Measurements from ENCODE around the gene ZNF837.
A peak's percentile ranks its signal among the peaks of the same experiment; 100 is the strongest.

The ZNF837 gene

DNA sequence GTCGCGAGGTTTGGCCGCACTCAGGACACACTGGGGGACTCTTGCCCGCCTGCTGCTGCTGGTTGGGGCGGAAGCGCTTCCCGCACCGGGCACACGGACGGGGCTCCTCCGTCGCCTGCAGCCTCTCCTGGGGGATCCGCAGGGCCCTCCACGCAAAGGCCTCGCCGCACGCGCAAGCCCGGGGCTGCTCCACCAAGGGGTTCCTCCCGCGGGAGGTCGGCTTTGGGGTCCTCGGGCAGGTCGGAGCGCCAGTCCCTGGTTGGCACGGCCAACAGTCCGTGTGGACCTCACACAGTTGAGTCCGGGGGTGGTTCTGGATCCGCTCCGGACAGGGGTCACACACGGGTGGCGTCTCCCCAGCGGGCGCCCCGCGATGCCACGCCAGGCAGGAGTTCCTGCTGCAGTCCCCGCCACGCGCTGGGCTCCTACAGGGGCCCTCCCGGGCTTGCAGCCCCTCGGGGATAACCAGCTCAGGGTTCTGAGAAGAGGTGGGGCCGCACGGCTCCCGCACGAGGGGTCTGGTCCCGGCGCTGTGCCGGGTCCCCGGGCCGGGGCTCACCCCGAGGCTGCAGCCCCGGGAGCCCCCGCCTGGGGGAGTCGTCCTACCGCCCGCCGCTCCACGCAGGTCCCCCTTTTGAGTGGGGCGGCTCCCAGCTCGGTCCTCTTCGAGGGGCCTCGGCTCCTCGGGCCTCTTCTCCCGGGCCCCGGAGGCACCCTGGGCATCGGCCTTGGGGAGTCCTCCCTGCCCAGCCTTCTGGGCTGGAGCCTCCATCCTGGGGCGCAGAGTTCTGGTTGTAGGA lies 12.1 kb downstream of the ZNF837 start:
- no peak for DNase-seq (ENCODE audit: low spot score)

DNA sequence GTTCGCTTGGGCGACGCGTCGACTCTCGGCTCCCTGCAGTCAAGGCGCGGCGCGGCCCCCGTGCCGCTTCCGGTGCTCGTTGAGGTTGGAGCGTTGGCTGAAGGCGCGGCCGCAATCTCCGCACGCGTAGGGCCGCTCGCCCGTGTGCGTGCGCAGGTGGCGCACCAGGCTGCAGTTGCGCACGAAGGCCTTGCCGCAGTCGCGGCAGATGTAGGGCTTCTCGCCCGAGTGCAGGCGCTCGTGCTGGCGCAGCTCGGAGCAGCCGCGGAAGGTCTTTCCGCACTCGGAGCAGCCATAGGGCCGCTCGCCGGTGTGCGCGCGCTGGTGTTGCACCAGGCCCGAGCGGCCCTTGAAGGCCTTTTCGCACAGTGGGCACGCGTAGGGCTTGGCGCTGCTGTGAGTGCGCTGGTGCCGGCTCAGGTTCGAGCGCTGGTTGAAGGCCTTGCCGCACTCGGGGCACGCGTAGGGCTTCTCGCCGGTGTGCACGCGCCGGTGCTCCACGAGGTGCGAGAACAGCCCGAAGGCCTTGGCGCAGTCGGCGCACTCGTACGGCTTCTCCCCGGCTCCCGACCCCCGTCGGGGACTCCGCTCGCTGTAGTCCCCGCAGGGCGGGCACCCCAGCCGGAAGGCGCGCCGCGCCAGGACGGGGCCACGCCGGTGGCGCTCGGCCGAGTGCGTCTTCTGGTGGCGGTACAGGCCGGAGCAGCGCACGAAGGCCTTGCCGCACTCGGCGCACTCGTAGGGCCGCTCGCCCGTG lies 13.0 kb downstream of the ZNF837 start:
- no peak for DNase-seq (ENCODE audit: low spot score)

DNA sequence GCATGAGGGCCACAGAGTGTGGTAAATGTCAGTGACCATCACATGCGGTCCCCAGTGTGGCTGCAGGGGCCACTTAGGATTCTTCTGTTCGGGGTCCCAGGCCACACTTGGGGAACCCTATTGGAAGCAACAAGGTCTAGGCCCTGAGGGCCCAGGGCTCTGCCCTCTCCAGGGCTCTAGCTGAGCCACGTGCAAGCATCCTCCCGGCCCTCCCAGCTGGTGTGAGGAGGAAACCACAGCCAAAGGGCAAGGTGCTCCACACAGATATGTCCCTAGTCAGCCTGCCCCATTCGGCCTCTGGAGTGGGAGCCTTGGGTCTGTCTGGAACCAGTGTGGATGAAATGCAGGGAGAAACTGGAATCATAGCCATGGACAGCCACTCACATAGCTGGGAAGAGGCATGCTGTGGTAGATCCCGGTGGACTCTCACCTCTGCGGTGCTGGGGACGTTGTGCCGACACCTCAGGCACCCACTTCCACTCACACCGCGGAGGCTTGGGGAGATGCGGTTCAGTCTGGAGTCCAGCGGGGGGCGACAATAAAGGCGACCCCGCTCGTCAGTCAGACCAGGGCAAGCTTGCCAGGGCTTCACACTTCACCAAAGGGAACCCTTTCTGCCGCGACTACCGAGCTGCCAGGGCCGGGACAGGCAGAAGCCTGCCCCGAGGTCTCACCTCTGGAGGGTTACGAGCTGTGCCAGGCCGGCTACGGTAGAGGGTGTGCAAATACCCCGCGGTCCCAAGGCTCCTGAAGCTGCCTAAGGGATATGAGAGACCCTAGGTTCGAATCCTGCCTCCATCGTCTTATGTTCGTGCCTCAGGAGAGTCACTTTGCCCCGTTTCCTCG lies 14.0 kb downstream of the ZNF837 start:
- no peak for DNase-seq (ENCODE audit: low spot score)

DNA sequence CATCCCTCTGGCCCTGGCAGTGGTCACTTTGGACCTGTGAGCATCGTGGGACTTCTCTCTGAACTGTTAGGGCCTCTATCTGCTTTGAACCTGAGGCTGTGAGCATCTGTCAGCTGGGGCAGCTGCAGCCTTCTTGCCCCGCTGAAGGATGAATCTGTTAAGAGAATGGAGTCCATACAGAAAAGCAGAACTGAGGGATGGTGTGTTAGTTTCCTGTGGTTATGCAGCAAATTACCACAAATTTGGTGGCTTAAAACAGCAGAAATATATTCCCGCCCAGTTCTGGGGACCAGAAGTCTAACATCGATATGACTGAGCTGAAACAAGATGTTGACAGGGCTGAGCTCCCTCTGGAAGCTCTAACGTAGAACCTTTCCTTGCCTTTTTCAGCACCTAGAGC lies 16.7 kb downstream of the ZNF837 start:
- DNase-seq (ENCODE audit: low spot score) = no peak

DNA sequence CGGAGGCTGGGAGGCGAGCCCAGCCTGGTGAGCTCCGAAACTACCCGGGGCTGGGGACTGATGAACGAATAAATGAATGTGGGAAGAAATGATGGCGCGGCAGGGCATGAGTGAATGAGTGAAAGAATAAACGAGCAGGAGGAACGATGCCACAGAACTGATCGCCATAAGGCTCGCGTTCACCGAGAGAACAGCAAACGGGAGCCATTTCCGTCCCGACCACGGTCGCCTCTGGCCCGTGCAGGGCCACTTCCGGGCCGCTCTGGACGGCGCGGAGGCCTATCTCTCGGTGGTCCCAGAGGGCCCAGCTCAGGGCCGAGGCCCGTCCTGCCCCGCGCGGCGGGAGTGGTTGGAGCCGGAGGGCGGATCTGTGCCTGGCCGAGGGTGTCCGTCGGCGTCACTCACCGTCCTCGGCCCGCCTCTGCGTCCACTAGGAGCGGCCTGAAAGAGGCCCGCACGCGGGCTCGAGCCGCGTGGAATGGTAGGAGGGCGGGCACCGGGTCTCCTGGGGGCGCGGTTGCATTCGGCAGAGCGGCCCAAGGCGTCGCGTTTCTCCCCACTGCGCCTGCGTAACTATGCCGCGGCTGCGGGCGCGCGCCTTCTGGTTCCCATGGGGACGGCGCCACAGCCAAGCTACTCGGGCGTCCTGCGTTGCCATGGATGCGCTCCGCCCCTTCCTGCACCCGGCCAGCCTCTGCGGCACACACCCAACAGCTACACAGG lies 18.4 kb downstream of the ZNF837 start, which contains the start of gene ZNF497:
Gene ZNF497 (minus strand): TSS at position 480 of the 723 bp plus-strand sequence. CDS start 5,116 bp downstream, outside the sequence.
- DNase-seq (ENCODE audit: low spot score) = peak; percentile 97

DNA sequence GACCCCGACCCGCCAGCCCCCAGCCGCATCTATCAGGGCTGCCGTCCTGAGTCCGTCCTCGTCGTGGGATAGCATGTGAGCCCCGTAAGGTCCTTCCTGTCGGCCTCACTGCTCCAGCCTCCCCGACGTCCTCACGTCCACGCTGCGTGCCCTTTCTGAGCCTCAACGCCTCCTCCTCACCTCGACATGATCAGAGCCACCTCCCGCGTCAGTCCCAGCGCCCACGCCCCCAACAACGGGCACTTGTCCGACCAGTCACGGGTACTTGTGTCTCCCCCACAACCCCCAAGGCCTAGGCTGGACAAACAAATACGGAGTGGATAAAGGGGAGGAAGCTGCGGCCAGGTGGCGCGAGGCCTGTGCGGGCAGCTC lies 18.9 kb downstream of the ZNF837 start:
- DNase-seq (ENCODE audit: low spot score) = peak; percentile 42

DNA sequence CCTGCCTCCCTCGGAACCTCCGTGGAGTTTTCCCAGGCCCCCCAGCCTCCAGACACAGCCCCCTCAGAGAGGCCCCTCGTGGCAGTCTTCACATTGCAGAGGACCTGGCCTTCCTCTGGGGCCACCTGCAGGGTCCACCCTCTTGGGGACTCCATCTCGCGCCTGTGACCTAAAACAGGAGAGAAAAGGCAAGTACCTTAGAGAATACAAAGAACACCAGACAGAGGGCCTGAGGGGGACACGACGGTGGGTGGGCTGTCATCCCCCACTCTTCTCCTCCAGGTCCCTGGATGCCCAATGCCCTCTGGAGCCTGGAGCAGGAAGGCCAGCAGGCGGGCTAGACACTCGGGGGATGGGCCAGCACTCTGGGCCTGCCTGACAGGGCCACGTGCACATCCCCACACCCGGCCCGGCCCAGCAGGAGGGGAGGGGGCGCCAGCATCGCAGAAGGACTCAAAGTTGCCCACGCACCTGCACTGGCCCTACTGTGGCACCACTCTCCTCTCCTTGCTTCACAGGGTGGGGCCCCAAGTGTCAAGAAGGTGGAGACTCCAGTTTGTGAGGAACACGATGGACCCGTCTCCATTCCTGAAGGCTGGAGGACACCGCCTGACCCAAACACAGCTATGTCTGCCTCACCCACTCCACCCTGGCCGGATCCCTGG lies 23.2 kb downstream of the ZNF837 start:
- no peak for DNase-seq (ENCODE audit: low spot score)

DNA sequence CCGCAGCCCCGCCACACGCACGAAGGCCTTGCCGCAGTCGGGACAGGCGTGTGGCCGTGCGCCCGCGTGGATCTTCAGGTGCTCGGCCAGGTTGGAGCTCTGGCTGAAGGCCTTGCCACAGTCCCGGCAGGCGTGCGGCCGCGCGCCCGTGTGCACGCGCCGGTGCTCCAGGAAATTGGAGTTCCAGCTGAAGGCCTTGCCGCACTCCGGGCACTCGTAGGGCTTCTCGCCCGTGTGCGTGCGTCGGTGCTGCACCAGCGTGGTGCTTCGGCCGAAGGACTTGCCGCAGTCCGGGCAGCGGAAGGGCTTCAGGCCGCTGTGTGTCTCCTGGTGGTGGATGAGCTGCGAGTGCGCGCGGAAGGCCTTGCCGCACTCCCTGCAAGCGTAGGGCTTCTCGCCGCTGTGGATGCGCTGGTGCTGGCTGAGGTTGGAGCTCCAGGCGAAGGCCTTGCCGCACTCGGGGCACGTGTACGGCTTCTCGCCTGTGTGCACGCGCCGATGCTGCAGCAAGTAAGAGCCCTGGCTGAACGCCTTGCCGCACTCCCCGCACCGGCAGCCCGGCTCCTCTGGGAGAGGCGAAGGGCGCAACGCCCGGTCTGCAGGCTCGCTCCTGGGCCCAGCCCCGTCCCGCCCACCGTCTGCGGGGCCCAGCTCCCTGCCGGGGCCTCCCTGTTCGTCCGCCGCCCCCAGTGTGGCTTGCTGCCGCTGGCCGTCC lies 23.9 kb downstream of the ZNF837 start:
- no peak for DNase-seq (ENCODE audit: low spot score)

DNA sequence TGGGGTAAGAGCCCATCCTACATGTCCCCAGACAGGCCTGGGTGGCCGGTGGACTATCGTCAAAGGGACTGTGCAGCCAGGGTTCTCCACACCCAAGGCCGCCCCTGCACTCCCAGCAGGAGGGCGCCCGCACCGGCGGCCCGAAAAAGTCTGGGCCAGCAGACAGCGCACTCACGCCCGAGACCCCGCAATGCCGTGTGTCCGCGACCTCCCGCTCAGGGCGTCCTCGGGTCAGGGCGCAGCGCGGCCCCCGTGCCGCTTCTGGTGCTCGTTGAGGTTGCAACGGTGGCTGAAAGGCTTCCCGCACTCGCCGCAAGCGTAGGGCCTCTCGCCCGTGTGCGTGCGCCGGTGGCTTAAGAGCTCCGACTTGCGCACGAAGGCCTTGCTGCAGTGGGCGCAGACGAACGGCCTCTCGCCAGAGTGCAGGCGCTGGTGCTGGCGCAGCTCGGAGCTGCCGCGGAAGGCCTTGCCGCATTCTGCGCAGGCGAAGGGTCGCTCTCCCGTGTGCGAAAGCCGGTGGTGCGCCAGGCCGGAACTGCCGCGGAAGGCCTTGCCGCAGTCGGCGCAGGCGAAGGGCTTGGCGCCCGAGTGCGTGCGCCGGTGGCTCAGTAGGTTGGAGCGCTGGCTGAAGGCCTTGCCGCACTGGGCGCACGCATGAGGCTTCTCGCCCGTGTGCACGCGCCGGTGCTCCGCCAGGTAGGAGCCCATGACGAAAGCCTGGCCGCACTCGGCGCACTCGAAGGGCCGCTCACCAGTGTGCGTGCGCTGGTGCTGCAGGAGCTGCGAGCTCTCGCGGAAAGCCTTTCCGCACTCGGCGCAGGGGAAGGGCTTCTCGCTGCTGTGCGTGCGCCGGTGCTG lies 24.7 kb downstream of the ZNF837 start:
- peak; percentile 32 for DNase-seq (ENCODE audit: low spot score)

DNA sequence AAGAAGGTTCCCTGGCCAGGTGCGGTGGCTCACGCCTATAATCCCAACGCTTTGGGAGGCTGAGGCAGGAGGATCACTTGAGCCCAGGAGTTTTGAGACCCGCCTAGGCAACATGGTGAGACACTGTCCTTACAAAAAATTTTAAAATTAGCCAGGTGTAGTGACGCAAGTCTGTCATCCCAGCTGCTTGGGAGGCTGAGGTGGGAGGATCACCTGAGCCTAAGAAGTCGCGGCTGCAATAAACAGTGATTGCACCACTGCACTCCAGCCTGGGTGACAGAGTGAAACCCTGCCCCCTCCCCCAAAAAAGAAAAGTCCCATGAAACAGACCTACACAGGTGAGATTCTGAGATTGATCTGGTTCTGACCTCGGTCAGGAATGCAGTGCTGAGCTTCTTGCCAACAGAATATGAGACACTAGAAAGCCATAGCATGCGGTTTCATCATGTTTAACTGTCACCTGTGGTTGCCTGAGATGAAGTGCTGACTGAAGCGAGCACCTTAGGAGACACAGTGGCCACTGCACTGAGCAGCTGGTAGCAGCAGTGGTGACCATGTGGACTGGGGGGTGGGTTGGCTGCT lies 25.5 kb downstream of the ZNF837 start:
- DNase-seq (ENCODE audit: low spot score) = no peak

DNA sequence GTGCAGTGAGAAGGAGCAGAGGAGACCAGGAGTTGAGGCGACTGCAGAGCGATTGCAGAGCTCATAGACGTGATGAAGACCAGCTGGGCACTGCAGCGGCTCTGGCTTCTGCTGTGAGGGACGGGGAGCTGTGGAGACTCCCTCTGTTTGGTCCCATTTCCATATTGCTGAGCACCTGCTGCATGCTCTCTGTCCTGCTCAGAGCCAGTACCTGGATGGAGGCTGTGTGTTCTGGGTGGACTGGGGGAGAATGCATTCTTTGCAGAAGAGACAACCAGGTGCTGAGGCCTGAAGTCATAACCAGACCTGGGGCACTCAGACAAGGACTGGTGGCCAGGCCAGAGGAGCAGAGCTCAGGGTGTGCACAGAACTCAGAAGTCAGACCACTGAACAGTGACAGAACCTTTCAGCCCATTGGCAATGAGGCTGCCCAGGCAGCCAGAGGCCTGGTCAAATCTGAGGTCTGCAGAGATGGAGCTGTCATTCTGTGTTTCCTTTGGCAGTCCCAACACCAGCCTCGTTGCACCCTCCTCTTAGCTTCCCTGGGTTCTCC lies 26.3 kb downstream of the ZNF837 start:
- DNase-seq (ENCODE audit: low spot score) = no peak

DNA sequence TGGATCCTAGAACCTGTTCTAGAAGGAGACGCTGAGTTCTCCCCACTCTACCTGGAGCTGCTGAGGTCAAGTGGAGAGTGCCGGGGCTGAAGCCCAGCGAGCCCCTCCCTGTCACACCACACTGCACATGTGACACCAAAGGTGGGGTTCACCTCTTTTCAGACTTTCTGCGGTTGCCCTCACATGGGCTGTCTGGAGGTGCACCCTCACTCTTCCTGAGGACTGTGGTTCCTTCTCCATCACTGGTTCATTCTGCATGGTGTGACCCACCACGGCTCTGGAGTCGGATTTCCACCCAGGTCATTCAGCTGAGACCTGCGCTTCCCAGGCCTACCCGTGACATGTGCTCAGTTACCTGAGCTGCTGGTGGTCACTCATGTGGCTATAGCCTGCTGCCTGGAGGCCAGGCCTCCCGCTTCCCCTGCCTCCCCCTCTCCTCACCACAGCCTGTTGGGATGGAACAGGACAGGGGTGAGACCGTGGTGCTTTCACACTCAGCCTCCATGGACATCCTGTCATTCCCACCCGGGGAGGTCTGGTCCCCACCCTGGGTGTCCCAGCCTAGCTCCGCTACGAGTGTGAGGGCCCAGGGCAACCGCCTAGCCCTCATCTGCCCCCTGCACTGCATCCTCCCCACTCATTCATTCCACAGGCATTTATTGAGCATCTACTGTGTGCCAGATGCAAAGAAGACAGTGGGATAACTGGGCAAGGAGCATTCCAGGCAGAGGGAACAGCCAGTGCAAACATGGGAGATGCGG lies 26.9 kb downstream of the ZNF837 start:
- DNase-seq (ENCODE audit: low spot score) = no peak

DNA sequence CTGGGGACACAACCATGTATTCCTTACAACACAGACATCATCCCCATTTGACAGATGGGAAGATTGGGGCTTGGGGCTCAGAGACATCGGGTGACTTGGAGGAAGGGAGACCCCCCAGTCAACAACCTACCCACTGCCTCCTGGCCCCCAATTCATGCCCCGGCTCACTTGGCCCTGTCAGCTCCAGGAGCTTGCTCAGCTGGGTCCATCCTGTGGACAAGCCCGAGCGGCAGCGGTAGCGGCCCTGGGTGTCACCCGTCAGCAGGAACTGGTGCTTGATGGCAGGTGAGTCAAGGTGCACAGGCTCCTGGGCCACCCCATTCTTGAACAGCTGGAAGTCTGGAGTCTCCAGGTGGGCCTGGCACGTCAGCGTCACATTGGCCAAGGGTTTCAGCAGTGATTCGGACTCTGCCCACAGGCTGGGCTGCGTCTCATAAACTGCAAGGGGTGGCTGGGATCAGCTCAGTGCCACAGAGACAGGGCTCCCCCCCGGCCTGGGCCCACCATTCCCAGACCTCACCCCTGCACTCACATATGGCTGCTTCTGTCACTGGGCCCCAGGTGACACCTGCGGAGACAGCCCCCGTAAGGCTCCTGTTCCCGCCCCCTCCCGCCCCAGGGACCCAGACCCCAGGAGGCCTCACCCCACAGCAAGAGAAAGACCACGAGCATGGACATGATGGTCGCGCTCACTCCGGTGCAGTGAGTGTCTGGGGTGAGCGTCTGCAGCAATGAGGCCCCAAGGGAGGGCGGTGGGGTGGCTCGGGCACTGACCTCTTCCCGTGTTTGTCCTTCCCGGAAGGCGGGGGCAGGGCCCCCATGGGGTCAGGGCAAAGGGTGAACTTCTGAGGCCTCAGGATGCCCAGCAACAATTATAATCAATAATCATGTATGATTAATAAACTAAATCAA lies 27.8 kb downstream of the ZNF837 start, which contains the start of gene A1BG:
Gene A1BG (minus strand): TSS at position 733 of the 912 bp plus-strand sequence. CDS start 55 bp downstream, at position 678.
- no peak for DNase-seq (ENCODE audit: low spot score)

DNA sequence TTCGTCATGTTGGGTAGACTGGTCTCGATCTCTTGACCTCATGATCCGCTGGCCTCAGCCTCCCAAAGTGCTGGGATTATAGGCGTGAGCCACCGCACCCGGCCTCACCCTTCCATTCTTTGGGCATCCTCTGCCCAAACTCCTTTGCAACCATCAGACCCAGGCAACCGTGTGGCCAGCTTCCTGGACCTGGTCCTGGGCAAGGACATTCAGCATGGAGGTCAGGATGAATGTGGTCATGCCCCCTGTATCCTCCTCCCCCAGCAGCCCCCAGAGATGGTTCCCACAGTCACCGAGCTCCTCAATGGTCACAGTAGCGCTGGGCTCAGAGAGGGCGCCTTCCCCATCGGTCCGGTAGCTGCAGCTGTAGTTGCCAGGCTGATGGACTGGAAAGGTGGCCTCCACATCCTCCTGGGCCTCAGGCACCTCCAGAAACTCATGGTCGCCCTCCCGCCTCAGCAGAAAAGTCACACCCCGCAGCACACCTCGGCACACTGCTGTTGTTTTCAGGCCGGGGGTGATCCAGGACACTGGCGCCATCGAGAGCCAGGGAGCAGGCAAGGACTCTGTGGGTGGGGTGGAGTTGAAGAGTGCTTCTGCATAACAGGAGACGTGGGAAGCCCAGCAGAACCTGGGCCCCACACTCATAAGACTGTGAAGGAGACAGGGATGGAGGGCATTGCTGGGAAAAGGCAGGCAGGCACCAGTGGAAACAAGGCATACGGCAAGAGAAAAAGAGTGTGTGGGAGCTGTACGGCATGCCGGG lies 28.7 kb downstream of the ZNF837 start:
- DNase-seq (ENCODE audit: low spot score) = no peak

DNA sequence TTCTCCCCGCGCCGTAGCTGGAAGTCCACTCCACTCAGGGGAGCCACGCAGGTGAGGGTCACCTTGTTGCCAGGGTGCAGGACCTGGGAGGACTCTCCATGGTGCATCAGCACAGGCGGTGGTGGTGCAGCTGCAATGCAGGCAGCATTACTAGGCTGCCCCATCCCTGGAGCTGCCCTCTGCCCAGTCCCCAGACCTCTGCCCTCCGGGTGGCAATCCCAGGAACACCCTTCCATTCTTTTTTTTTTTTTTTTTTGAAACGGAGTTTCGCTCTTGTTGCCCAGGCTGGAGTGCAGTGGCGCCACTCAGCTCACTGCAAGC lies 29.3 kb downstream of the ZNF837 start:
- no peak for DNase-seq (ENCODE audit: low spot score)

DNA sequence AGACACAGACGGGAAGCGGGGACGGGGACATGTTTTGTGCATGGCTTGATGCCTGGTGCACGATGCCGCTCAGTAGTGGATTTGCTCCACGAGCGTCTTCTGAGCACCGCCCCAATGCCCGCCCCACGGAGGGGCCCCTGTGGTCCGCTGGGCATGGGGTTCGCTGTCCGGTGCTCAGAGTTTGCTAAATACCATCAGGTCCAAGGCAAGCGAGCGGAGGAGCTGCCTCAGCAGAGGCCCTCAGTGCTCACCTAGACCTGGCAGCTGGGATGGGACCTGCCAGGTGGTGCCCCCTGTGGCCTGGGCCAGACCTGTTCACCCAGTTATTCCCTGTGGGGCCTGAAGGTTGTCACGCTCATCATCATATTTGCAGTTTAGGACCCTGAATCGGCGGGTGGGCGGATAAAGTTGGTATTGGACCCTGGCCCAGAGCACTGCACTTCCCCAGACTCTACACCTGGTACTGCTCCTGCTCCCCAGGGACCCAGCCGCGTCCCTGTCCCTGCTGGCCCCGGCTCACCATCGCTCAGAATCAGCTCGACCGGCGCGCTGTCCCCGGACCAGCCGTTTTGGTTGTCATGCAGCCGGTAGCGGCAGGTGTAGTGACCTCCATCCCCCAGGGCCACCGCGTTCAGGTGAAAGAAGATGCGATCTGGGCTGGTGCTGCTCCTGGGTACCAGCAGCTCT lies 29.8 kb downstream of the ZNF837 start:
- no peak for DNase-seq (ENCODE audit: low spot score)
